Mucosa of descending colon (tissue), 3 donors: ENCODE data around the gene MST1. TPM values are rescaled to one million over a fixed set of nuclear protein-coding genes. Genes with fewer than 3 reads are reported as not detected.

Source experiments
- ATAC-seq: fragments of 200-7000 bp; cut with Tn5 transposase; one replicate; pipeline ENCODE4 v1.9.1; 2020; ENCODE audit warnings: mild to moderate bottlenecking, moderate library complexity
- DNase-seq, 3 donors: peaks; one replicate each; pipeline ENCODE4 v3.0.0-alpha.2; 2020
- H3K36me3 ChIP-seq: fragments of 200-600 bp; one replicate; pipeline ENCODE4 v1.8.0; 2021; ENCODE audit warnings: low read depth, mild to moderate bottlenecking
- H3K4me1 ChIP-seq: fragments of 200-600 bp; one replicate; pipeline ENCODE4 v1.8.0; 2021; ENCODE audit warnings: low read depth, mild to moderate bottlenecking
- H3K4me3 ChIP-seq: fragments of 200-600 bp; one replicate; pipeline ENCODE4 v1.8.0; 2021; ENCODE audit warnings: mild to moderate bottlenecking
- H3K9me3 ChIP-seq: fragments of 200-600 bp; one replicate; pipeline ENCODE4 v1.8.0; 2021; ENCODE audit warnings: mild to moderate bottlenecking
- CTCF ChIP-seq: fragments of 200-600 bp; IDR thresholded peaks from one replicate; pipeline ENCODE4 v1.8.0; 2022; ENCODE audit warnings: antibody characterized with exemption, mild to moderate bottlenecking
- intact Hi-C, 2 donors: fragments of 100-400 bp; cut with DNase I in 1 of 2; cut with micrococcal nuclease in 1 of 2; formaldehyde crosslinking; loops; one replicate each; pipeline versions ENCODE4 v1.11.0 to v1.11.1; 2022; cut with DNase I, micrococcal nuclease
- total RNA-seq, 3 donors: library from RNA; stranded (reverse); fragmentation: NEBNext Ultra II Directional in 2 of 3; extraction: Animal tissue kit (Norgen Biotek cat#: 25700) in 2 of 3; gene quantifications; one replicate each; pipeline versions ENCODE4 v1.2.1 to v1.2.4, GENCODE V29; 2021 to 2023
- donor health status: DM: no; HTN: no; CAD: no; lungs with moderate emphysema.
- donor health status: DM: no; HTN: no; CAD: no.
- donor health status: DM: no; HTN: yes; CAD: no.

MST1 gene
- total RNA-seq, 3 donors from 2014 or later: 16.8 to 55.9 (median 18.8) TPM

- no peaks in the 10 kb centered on the region for H3K4me1 ChIP-seq
- TF ChIP-seq CTCF: no peak
- no peak overlapping the region for H3K4me3 ChIP-seq
- no peak for DNase-seq
- ATAC-seq: no peak
- no peaks in the 10 kb centered on the region for H3K9me3 ChIP-seq
- no peaks in the 10 kb centered on the region for H3K36me3 ChIP-seq
- intact Hi-C loops: no loop called here
These were observed 52.2 kb downstream of the MST1 start for GRCh38 chr3:49636883-49637609.

GRCh38 chr3:49634736-49635135 is 54.5 kb downstream of the MST1 start:
- TF ChIP-seq CTCF: no peak
- no peaks in the 10 kb centered on the region for H3K36me3 ChIP-seq
- no peaks in the 10 kb centered on the region for H3K9me3 ChIP-seq
- H3K4me3 ChIP-seq: no peak overlapping the region
- intact Hi-C loops: no loop called here
- ATAC-seq (no peak), DNase-seq (no peak)
- no peaks in the 10 kb centered on the region for H3K4me1 ChIP-seq

Other genes with a start within 250 kb of the MST1 start
- 10 to 100 TPM; 76.9 to 97.3 (median 88.8) TPM for gene DAG1, start 219.2 kb downstream of the MST1 start, total RNA-seq
- gene BSN, start 135.0 kb downstream of the MST1 start, total RNA-seq: 1 to 10 TPM in 1 of 3 donors, under 1 TPM in 2; 0.17 to 1.2 (median 0.36) TPM
- 100 to 1,000 TPM; 110 to 176 (median 142) TPM for gene APEH, start 15.1 kb downstream of the MST1 start, total RNA-seq
- gene RNF123, start 83 bp upstream of the MST1 start, total RNA-seq: 10 to 100 TPM; 45.5 to 58.1 (median 51.0) TPM
- not detected for gene AMIGO3, start 30.2 kb upstream of the MST1 start, total RNA-seq
- gene GMPPB, start 34.5 kb upstream of the MST1 start, total RNA-seq: 10 to 100 TPM; 36.0 to 60.5 (median 47.4) TPM
- 10 to 100 TPM; 33.1 to 52.5 (median 39.5) TPM for gene IP6K1, start 97.1 kb upstream of the MST1 start, total RNA-seq
- under 1 TPM in 1 of 3 donors, not detected in 2; 0.38 TPM for gene CDHR4, start 110.4 kb upstream of the MST1 start, total RNA-seq
- gene INKA1, start 113.8 kb upstream of the MST1 start, total RNA-seq: 1 to 10 TPM in 2 of 3 donors, under 1 TPM in 1; 0.58 to 2.8 (median 1.6) TPM
- 100 to 1,000 TPM in 2 of 3 donors, 10 to 100 TPM in 1; 90.3 to 192 (median 139) TPM for gene UBA7, start 124.5 kb upstream of the MST1 start, total RNA-seq
- 1 to 10 TPM; 2.6 to 5.4 (median 4.0) TPM for gene TRAIP, start 167.1 kb upstream of the MST1 start, total RNA-seq
- gene CAMKV, start 180.4 kb upstream of the MST1 start, total RNA-seq: not detected
- gene MST1R, start 214.4 kb upstream of the MST1 start, total RNA-seq: 100 to 1,000 TPM in 2 of 3 donors, 10 to 100 TPM in 1; 76.2 to 153 (median 124) TPM
- gene MON1A, start 240.3 kb upstream of the MST1 start, total RNA-seq: 10 to 100 TPM in 1 of 3 donors, 1 to 10 TPM in 2; 6.9 to 13.3 (median 7.9) TPM